HL-60 (cell line): ENCODE results near the gene BRME1.

ENCODE experiments used
- CTCF ChIP-seq: IDR thresholded peaks from one replicate; pipeline ENCODE4 v1.5.1; 2011; ENCODE audit warnings: low read length, control low read depth, inconsistent platforms; ENCODE audit not compliant: insufficient read depth
- GABPA ChIP-seq: IDR thresholded peaks from 2 replicates; pipeline ENCODE4 v1.6.1; 2012; ENCODE audit warnings: low read depth
- POLR2AphosphoS5 ChIP-seq: IDR thresholded peaks from 2 replicates; pipeline ENCODE4 v1.6.1; 2012; ENCODE audit warnings: low read depth
- SPI1 ChIP-seq: IDR thresholded peaks from 2 replicates; pipeline ENCODE4 v1.6.1; 2012; ENCODE audit warnings: low read depth, mild to moderate bottlenecking, borderline replicate concordance

GRCh38 chr19:13908674-13909073 lies 2.8 kb upstream of the BRME1 start:
- TF ChIP-seq CTCF: no peak
- no peak for TF ChIP-seq POLR2AphosphoS5
- TF ChIP-seq GABPA: no peak
- no peak for TF ChIP-seq SPI1
